Measurements from ENCODE around the gene NDUFS2. TPM values are rescaled to one million over a fixed set of nuclear protein-coding genes. Genes with fewer than 3 reads are reported as not detected.

NDUFS2 gene
- total RNA-seq (2014; rRNA removed; shearing (Covaris generic)), result 161 and 175 TPM in 2 replicates
- 162 and 201 TPM in 2 replicates for polyA plus RNA-seq (2014; cell fraction: nucleus; rRNA removed)

- DNase-seq (ENCODE audit: extremely low read depth, low read depth), result peak; percentile 100
Measured at GRCh38 chr1:161201836-161202712, at the start of gene NDUFS2. TSS of gene NDUFS2 (plus strand) at chr1:161202367. CDS start at chr1:161202386, 19 bp downstream.

GRCh38 chr1:161153176-161153575 lies 49.0 kb upstream of the NDUFS2 start:
- DNase-seq (ENCODE audit: extremely low read depth, low read depth), result no peak

- DNase-seq (ENCODE audit: extremely low read depth, low read depth), result peak; percentile 91
Measured at GRCh38 chr1:161153682-161154337, 48.4 kb upstream of the NDUFS2 start, which contains the start of gene UFC1. TSS of gene UFC1 (plus strand) at chr1:161153978. CDS start at chr1:161153998, 20 bp downstream.

GRCh38 chr1:161157867-161158266 lies 44.3 kb upstream of the NDUFS2 start:
- DNase-seq (ENCODE audit: extremely low read depth, low read depth), result no peak

- DNase-seq (ENCODE audit: extremely low read depth, low read depth), result no peak
Measured at GRCh38 chr1:161158316-161159010, 43.7 kb upstream of the NDUFS2 start.

- DNase-seq (ENCODE audit: extremely low read depth, low read depth), result peak; percentile 93
Measured at GRCh38 chr1:161159087-161159912, 42.9 kb upstream of the NDUFS2 start, which contains the start of gene USP21. TSS of gene USP21 (plus strand) at chr1:161159500. CDS start at chr1:161160641, 1,141 bp downstream.

GRCh38 chr1:161159913-161160243 lies 42.3 kb upstream of the NDUFS2 start:
- no peak for DNase-seq (ENCODE audit: extremely low read depth, low read depth)

GRCh38 chr1:161160671-161161145 lies 41.5 kb upstream of the NDUFS2 start:
- no peak for DNase-seq (ENCODE audit: extremely low read depth, low read depth)

GRCh38 chr1:161161652-161162051 lies 40.5 kb upstream of the NDUFS2 start:
- DNase-seq (ENCODE audit: extremely low read depth, low read depth), result no peak

GRCh38 chr1:161162052-161162451 lies 40.1 kb upstream of the NDUFS2 start:
- no peak for DNase-seq (ENCODE audit: extremely low read depth, low read depth)

- no peak for DNase-seq (ENCODE audit: extremely low read depth, low read depth)
Measured at GRCh38 chr1:161162806-161163205, 39.4 kb upstream of the NDUFS2 start.

- no peak for DNase-seq (ENCODE audit: extremely low read depth, low read depth)
Measured at GRCh38 chr1:161163793-161164192, 38.4 kb upstream of the NDUFS2 start.

- DNase-seq (ENCODE audit: extremely low read depth, low read depth), result no peak
Measured at GRCh38 chr1:161164901-161165610, 37.1 kb upstream of the NDUFS2 start.

- DNase-seq (ENCODE audit: extremely low read depth, low read depth), result peak; percentile 99
Measured at GRCh38 chr1:161165742-161166668, 36.2 kb upstream of the NDUFS2 start, which contains the start of gene PPOX. TSS of gene PPOX (plus strand) at chr1:161166426. CDS start at chr1:161166848, 422 bp downstream.

- no peak for DNase-seq (ENCODE audit: extremely low read depth, low read depth)
Measured at GRCh38 chr1:161166669-161167548, 35.3 kb upstream of the NDUFS2 start.

- no peak for DNase-seq (ENCODE audit: extremely low read depth, low read depth)
Measured at GRCh38 chr1:161168906-161169305, 33.3 kb upstream of the NDUFS2 start.

- DNase-seq (ENCODE audit: extremely low read depth, low read depth), result no peak
Measured at GRCh38 chr1:161171191-161171590, 31.0 kb upstream of the NDUFS2 start.
